WTC11 (cell line): ENCODE results near the gene HEATR5A.

ENCODE experiments used
- AFF4 ChIP-seq: sonication (generic); formaldehyde crosslinking; IDR thresholded peaks from 2 replicates; pipeline ENCODE4 v1.8.1; 2023; ENCODE audit warnings: mild to moderate bottlenecking, missing genetic modification reagents, borderline replicate concordance
- ATF2 ChIP-seq: sonication (generic); formaldehyde crosslinking; IDR thresholded peaks from 2 replicates; pipeline ENCODE4 v1.8.1; 2022; ENCODE audit warnings: low read depth, missing genetic modification reagents, borderline replicate concordance
- CREB1 ChIP-seq: sonication (generic); formaldehyde crosslinking; IDR thresholded peaks from 2 replicates; pipeline ENCODE4 v1.8.0; 2023; ENCODE audit warnings: mild to moderate bottlenecking, missing genetic modification reagents
- CREM ChIP-seq: sonication (generic); formaldehyde crosslinking; IDR thresholded peaks from 2 replicates; pipeline ENCODE4 v1.8.1; 2022; ENCODE audit warnings: mild to moderate bottlenecking, missing genetic modification reagents, moderate library complexity
- MLX ChIP-seq: sonication (generic); formaldehyde crosslinking; IDR thresholded peaks from 2 replicates; pipeline ENCODE4 v1.8.1; 2023; ENCODE audit warnings: mild to moderate bottlenecking, missing genetic modification reagents, moderate library complexity
- SP1 ChIP-seq: sonication (generic); formaldehyde crosslinking; conservative IDR thresholded peaks from 2 replicates; pipeline ENCODE4 v1.8.1; 2022; ENCODE audit warnings: missing genetic modification reagents
- ZNF317 ChIP-seq: sonication (generic); formaldehyde crosslinking; IDR thresholded peaks from 2 replicates; pipeline ENCODE4 v1.8.1; 2023; ENCODE audit warnings: low read depth, mild to moderate bottlenecking, moderate library complexity, missing genetic modification reagents, borderline replicate concordance
- TF ChIP-seq, protein P1 (sequence below): fragments of 200-600 bp; IDR thresholded peaks from 2 replicates; pipeline ENCODE4 v1.8.0; 2022; ENCODE audit warnings: antibody characterized with exemption
- TF ChIP-seq, protein P2 (sequence below): sonication (generic); formaldehyde crosslinking; IDR thresholded peaks from 2 replicates; pipeline ENCODE4 v1.8.0; 2023; ENCODE audit warnings: missing genetic modification reagents

- TF ChIP-seq, protein P1, sequence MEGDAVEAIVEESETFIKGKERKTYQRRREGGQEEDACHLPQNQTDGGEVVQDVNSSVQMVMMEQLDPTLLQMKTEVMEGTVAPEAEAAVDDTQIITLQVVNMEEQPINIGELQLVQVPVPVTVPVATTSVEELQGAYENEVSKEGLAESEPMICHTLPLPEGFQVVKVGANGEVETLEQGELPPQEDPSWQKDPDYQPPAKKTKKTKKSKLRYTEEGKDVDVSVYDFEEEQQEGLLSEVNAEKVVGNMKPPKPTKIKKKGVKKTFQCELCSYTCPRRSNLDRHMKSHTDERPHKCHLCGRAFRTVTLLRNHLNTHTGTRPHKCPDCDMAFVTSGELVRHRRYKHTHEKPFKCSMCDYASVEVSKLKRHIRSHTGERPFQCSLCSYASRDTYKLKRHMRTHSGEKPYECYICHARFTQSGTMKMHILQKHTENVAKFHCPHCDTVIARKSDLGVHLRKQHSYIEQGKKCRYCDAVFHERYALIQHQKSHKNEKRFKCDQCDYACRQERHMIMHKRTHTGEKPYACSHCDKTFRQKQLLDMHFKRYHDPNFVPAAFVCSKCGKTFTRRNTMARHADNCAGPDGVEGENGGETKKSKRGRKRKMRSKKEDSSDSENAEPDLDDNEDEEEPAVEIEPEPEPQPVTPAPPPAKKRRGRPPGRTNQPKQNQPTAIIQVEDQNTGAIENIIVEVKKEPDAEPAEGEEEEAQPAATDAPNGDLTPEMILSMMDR: no peak
- TF ChIP-seq MLX (CRISPR knock-in tag) (no peak), SP1 (CRISPR knock-in tag) (no peak), CREM (CRISPR knock-in tag) (no peak), CREB1 (CRISPR knock-in tag) (no peak), ZNF317 (CRISPR knock-in tag) (no peak), ATF2 (no peak), AFF4 (CRISPR knock-in tag) (no peak)
- TF ChIP-seq, protein P2, sequence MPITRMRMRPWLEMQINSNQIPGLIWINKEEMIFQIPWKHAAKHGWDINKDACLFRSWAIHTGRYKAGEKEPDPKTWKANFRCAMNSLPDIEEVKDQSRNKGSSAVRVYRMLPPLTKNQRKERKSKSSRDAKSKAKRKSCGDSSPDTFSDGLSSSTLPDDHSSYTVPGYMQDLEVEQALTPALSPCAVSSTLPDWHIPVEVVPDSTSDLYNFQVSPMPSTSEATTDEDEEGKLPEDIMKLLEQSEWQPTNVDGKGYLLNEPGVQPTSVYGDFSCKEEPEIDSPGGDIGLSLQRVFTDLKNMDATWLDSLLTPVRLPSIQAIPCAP (CRISPR knock-in tag): no peak
Observed at GRCh38 chr14:31360919-31361662, 59.3 kb downstream of the HEATR5A start.
